ENCODE results near the gene KIF12.

KIF12 gene

GRCh38 chr9:114105236-114105635 is 6.1 kb upstream of the KIF12 start:
- no peak for DNase-seq (ENCODE audit: low read depth)

DNA sequence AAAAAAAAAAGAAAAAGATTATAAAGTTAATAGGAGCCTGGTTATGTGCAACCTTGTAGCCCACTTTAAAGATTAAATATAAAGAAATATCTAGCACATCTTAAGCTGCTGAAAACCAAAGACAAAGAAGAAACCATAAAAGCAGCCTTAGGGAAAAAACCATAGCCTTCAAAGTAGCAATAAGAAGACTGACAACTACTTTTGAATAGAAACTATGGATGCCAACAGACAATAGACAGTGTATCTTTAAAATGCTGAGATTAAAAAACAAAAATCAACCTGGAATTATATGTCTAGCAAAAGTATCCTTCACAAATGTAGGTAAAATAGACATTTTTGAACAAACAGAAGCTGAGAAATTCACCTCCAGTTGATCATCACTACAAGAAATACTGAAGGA is 3.4 kb upstream of the KIF12 start:
- no peak for DNase-seq (ENCODE audit: low read depth)

GRCh38 chr9:114100536-114100935 is 1.4 kb upstream of the KIF12 start:
- no peak for DNase-seq (ENCODE audit: low read depth)

- DNase-seq (ENCODE audit: low read depth), result no peak
Observed at GRCh38 chr9:114099669-114100270, 678 bp upstream of the KIF12 start.

DNA sequence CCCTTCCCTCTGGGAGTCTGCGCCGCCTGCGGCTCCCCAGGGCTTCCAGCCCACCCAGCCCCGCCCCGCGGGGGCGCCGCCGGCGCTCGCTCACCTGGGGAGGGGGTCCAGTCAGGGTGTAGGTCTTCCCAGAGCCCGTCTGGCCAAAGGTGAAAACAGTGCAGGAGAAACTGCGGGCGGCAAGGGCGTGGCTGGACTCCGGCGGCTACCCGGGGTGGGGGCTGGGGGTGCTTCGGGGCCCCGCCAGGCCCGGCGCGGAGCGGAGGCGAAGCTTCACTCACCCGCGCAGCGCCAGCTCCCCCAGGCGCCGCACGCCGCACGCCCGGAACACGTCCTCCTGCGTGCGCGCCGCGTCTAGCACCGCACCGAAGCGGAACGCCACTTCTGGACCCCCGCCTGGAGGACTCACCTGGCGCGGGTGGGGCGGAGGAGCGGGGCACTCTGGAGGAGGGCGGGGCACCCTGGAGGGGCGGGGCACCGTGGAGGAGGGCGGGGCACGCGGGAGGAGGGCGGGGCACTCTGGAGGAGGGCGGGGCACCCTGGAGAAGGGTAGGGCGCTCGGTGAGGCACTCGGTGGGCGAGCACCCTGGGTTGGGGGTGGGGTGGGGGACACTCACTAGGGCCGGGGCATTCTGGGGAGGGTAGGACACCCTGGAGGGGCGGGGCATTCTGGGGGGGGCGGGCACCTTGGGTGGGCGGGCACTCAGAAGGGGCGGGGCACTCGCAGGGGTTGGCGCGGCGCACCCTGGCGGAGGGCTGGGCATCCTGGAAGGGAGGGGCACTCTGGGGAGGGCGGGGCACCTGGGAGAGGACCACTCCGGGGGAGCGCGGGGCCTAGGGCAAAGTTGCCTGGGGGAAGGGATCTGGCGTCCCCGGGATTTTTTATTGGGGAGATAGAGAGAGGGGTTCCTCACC is 814 bp downstream of the KIF12 start:
- no peak for DNase-seq (ENCODE audit: low read depth)

DNA sequence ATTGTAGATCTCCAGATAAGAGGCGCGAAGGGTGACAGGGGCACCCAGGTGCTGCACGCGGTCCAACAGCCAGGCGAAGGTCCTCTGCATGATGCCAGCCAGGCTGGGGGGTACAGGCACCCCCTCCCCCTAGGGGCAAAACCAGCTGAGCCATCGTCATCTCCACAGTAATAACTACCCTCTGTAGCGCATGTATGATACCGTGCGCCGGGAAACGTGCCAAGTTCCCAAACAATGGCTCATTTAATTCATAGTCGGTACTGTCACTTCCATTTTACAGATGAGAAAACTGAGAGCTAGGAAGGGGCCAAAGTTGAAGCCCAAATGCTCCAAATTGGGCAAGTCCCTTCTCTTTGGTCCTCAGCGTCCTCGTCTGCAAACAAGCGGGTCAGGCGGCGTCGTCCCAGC is 1.5 kb downstream of the KIF12 start:
- no peak for DNase-seq (ENCODE audit: low read depth)

DNA sequence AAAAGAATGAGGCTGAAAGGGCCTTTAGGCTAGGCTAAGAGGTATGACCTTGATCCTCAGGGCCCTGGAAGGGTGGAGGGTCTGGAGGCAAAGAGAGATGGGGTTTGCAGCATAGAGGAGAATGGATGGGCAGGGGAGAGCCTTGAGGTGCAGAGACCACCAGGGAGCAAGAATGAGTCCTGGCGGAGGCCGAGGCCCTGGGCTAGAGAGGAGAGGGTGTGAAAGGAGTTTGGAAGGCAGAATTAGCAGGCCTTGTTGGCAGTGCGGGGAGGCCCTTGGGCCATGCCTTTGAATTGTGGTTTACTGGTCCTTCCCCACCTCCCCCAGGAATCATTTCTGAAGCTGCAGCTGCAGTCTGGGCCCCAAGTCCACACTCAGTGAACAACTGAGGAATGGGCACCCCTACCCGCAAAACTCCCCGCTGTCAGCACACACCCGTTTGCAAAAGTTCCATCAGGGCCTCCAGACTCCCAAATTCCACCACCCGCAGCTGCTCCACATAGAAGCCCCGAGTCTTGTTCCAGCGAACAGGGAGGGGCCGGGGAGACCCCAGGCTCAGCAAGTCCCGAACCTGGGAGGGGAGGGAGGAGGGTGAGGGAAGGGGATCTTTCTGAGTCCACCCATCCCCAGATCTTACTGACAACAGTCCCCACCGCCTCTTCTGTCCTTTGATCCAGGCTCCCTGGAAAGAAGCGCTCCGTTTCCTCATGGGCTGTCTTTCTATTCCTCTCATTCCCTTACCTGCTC is 2.1 kb downstream of the KIF12 start:
- no peak for DNase-seq (ENCODE audit: low read depth)

GRCh38 chr9:114096041-114096511 is 3.0 kb downstream of the KIF12 start:
- DNase-seq (ENCODE audit: low read depth), result no peak

DNA sequence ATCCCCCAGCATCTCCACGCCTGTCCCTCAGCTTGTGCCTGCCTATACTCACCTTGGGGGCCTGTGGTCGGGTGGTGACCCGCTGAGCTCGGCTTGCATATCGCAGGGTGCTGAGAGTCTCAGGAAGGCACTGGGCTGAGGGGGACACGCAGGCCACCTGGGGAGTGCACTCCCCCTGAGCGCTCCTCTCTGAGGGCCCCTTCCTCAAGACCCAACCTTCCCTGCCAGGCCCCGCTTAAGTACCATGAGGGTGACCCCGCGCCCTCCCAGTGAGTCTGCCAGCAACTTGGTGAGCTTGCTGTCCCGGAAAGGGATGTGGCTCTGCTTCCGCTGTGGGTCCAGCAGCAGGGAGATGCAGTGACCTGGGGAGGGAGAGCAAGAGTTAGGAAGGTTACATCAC is 4.1 kb downstream of the KIF12 start:
- no peak for DNase-seq (ENCODE audit: low read depth)

DNA sequence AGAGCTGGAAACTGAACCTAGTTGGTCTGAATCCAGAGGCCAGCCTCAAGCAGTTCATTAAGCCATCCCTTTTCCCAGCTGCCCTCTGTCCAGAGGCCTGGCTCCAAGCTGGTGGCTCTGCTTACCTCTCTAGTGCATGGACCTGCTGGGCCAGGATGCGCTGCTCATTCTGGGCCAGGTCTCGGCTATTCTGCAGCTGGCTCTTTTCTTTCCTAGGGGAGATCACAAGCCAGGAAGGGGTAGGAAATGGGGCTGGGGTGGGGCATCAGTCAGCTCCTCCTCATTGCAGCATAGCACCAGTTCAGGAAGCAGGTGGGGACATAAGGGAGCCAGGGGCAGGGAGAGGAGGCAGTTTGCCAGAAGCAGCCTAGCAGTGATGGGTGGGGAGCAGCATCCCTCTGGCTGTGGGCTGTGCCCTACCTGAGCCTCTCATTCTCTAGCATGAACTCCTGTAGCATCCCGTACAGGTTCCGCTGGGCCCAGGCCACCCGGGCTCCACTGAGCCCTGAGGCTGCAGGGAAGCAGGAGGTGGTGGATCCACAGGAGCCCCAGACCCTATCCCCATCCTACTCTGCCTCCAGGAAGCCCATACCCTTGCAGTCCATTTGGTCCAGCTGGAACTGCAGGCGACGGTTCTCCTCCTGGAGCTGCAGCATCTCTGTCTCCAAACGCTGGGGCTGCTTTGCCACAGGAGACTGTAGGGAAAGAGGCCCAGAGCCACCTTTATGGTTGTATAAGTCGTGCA is 5.2 kb downstream of the KIF12 start:
- no peak for DNase-seq (ENCODE audit: low read depth)

GRCh38 chr9:114093031-114093471 is 6.0 kb downstream of the KIF12 start:
- no peak for DNase-seq (ENCODE audit: low read depth)

DNA sequence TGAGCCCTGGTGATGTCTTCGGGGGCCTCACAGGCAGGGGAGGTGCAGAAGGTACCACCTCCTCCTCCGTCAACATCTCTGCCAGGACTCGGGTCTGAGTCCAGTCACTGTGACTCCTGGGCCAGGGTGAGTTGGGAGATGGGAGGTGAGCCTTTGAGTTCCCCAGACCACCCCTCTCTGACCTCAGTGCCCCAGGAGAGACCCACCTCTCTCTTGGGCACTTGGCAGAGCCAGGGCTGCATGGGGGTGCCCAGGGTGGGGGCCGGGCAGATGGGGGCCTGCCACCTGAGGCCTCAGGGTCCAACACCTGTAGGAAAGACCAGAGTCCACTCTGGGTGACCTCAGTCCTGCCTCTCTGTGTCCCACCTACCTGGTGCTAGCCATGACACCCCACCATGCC is 6.8 kb downstream of the KIF12 start:
- DNase-seq (ENCODE audit: low read depth), result no peak

DNA sequence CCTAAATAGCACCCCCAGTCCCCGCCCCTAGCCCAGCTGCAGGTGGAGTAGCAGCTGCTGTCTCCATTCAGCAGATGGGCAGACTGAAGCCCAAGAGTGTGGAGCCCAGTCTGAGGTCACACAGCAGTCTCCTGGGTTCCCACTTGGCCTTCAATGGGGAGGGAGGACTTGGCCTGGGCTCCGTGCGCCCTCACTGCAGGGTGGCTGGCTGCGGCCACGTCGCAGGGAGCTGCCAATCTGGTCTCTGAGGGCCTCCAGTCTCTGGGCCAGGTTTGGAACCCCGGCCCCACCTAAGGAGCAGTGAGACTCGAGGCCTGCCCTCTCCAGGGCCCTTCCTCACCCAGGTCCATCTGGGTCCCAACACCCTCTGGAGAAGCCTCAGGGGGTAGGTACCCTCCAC is 7.4 kb downstream of the KIF12 start:
- DNase-seq (ENCODE audit: low read depth), result no peak

DNA sequence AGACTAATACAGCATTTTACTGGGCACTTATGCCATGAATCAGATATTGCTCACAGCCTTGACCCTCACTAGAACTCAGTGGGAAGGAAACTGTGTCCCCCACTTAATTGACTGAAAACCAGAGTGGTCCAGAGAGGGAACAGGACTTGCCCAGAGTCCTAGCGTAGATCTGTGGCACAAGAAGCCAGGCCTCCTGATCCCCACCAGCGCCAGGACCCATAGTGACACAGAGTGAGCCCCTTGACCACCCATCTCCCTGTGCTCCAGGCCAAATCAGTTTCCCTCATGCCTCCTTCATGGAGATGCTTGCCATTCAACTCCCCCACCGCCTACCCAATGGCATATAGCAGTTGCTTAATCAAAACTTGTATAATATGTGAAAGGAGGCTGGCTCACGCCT is 8.3 kb downstream of the KIF12 start:
- no peak for DNase-seq (ENCODE audit: low read depth)

DNA sequence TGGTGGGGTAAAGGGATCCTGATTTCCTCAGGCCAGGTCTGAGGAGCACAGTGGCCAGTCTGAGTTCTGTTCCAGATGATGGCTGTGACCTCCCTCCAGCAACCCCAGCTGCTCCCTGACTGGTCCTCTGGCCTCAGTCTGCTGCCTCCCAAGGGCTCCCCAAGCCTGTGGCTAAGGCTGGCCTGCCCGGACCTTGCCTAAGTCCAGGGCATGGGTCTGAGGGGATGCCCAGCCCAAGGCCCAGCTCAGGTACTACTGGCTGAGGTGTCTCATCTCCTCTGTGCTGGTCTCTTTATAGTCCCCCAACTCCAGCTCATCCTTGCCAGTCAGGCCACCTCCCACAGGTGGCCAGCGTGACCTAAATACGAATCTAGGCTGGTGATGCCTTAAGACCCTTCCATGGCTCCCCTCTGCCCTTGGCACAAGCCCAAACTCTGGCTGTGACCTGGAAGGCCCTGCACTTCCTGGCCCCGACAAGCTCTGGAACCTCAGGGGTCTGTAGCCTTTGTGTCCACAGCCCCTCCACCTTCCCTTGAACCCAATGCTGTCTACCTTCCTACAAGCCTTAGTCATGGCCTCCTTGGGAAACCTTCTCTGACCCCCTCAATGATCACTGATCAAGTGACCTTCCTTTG is 9.8 kb downstream of the KIF12 start:
- no peak for DNase-seq (ENCODE audit: low read depth)

DNA sequence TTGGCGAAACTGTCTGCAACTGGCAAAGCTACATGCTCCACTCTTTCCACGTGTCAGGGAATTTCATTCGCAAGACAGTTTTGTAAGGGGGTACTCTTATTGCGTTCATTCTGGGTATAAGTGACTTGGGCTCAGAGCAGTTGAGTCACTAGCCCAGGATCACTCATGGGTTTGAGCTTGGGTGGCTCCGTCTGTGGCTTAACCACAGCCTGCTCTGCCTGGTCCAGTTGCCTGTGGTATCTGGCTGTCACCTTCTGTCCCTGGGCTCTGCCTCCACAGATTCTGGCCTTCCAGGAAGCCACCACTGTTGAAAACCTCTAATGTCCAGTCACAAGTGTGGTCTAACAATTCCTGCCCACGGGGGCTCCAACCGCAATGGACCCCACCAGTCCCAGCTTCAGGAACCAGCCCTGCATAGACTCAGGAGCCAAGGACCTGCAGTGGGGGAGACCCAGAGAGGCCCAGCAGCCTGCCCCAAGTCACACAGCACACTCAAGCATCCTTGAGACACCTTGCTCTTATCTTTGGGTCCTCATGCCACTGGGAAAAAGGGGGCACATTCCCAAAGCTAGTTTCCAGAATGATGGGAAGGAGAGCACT is 10.4 kb downstream of the KIF12 start:
- DNase-seq (ENCODE audit: low read depth), result no peak

GRCh38 chr9:114087721-114088120 is 11.4 kb downstream of the KIF12 start:
- DNase-seq (ENCODE audit: low read depth), result no peak

- DNase-seq (ENCODE audit: low read depth), result no peak
Observed at GRCh38 chr9:114086607-114087006, 12.5 kb downstream of the KIF12 start.

DNA sequence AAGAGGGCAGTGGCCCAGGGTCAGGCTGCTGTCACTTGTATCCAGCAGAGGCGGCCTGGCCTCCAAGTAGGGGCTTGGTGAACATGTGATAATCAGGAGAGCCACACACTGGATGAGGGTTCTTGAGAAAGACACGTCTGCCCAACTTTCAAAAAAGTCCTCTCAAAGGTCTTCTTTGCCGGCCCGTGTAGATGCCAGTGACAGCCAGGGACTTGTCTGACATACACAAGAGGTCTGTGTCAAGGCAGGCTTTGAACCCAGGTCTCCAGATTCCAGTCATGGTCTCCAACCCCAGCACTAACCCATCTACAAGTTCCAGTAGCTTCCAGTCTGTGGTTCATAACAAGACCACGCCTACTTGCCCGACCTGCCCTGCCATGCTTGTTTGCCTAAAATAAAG is 13.1 kb downstream of the KIF12 start:
- DNase-seq (ENCODE audit: low read depth), result no peak

- no peak for DNase-seq (ENCODE audit: low read depth)
Observed at GRCh38 chr9:114085387-114085789, 13.7 kb downstream of the KIF12 start.
